ENCODE measurements around the gene MUL1.

DNA sequence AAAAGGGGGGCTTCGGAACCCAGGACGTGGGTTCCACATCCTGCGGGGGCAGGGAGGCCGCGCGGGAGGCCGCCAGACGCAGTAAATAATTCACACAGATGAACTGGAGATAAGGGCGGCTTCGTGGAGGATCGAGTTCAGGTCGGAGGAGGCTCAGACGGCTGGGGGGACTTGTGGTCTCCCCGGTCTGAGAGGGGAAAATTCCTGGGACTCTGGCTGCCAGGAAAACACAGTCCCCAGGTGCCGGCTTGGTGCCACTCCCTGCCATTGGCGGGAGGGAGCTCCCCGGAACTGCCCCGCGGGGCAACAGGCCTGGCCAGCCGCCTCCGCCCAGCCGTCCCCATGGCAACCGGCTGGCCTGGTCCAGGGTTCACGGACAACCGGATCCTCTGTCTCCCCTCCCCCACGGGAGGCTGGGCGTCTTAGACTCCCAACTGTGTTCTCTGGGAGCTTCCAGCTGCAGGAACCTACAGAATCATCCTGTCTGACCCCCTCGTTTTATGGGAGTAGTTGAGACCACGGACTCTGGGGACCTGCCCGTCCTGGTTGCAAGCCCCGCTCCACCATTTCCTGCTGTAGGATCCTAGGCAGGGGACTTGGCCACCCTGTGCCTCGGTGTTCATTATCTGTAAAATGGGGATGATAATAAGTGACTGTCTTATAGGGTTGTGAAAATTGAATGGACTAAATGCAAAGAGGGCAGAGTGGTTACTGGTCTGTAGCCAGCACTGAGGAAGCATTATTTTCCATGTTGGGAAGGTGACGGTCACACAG, 31.5 kb downstream of the MUL1 start:
- TF ChIP-seq, protein P1, sequence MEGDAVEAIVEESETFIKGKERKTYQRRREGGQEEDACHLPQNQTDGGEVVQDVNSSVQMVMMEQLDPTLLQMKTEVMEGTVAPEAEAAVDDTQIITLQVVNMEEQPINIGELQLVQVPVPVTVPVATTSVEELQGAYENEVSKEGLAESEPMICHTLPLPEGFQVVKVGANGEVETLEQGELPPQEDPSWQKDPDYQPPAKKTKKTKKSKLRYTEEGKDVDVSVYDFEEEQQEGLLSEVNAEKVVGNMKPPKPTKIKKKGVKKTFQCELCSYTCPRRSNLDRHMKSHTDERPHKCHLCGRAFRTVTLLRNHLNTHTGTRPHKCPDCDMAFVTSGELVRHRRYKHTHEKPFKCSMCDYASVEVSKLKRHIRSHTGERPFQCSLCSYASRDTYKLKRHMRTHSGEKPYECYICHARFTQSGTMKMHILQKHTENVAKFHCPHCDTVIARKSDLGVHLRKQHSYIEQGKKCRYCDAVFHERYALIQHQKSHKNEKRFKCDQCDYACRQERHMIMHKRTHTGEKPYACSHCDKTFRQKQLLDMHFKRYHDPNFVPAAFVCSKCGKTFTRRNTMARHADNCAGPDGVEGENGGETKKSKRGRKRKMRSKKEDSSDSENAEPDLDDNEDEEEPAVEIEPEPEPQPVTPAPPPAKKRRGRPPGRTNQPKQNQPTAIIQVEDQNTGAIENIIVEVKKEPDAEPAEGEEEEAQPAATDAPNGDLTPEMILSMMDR (IDR thresholded peaks at IDR 0.05): no peak
- TF ChIP-seq POLR2AphosphoS5 (IDR thresholded peaks at IDR 0.05) (no peak), EP300 (IDR thresholded peaks at IDR 0.05) (no peak)
